SU-DHL-6 (cell line): ENCODE results near the gene PARD6G.

ENCODE experiments used
- CTCF ChIP-seq: fragments of 200-600 bp; sonication (generic); IDR thresholded peaks from one replicate; pipeline ENCODE4 v1.5.1; 2017; ENCODE audit warnings: antibody characterized with exemption, mild to moderate bottlenecking, low read length, moderate library complexity; ENCODE audit not compliant: insufficient read depth, poor library complexity, severe bottlenecking
- EZH2phosphoT487 ChIP-seq: fragments of 200-600 bp; sonication (generic), shearing (Covaris generic); conservative IDR thresholded peaks from 2 replicates; pipeline ENCODE4 v1.6.1; 2018; ENCODE audit warnings: mild to moderate bottlenecking, antibody characterized with exemption, low read length, moderate library complexity, mixed read lengths

GRCh38 chr18:80179857-80180558 is 67.3 kb downstream of the PARD6G start:
- TF ChIP-seq CTCF = no peak
- no peak for TF ChIP-seq EZH2phosphoT487
